Colonic mucosa (tissue), 4 donors: ENCODE measurements around the gene YPEL3. TPM values are rescaled to one million over a fixed set of nuclear protein-coding genes. Genes with fewer than 3 reads are reported as not detected.
"Not testable (repeated sequence)": the region's sequence is repeated elsewhere in the genome, so short reads cannot be mapped to it uniquely, and the experiment has no call there.

Experiments
- DNase-seq: peaks from one replicate; pipeline ENCODE4 v3.0.0-alpha.2; 2020
- H3K27ac ChIP-seq: fragments of 200-600 bp; one replicate; pipeline ENCODE4 v1.8.0; 2021
- H3K27me3 ChIP-seq: fragments of 200-600 bp; one replicate; pipeline ENCODE4 v1.8.0; 2021
- H3K36me3 ChIP-seq: fragments of 200-600 bp; one replicate; pipeline ENCODE4 v1.8.0; 2021
- H3K4me1 ChIP-seq: fragments of 200-600 bp; one replicate; pipeline ENCODE4 v1.8.0; 2021; ENCODE audit warnings: mild to moderate bottlenecking
- H3K4me3 ChIP-seq: fragments of 200-600 bp; one replicate; pipeline ENCODE4 v1.8.0; 2021
- H3K9ac ChIP-seq, 2 donors: one replicate each; pipeline ENCODE4 v1.7.0; 2013; ENCODE audit warnings: control low read depth in 2 of 2, low read depth in 2 of 2, low read length in 2 of 2
- H3K9me3 ChIP-seq: fragments of 200-600 bp; one replicate; pipeline ENCODE4 v1.8.0; 2021
- intact Hi-C: fragments of 100-400 bp; cut with DNase I; formaldehyde crosslinking; loops from one replicate; pipeline ENCODE4 v1.14.1; 2022
- total RNA-seq, 2 donors: library from RNA; stranded (reverse); fragmentation: NEBNext Ultra II Directional in 1 of 2; extraction: Animal tissue kit (Norgen Biotek cat#: 25700) in 1 of 2; gene quantifications; one replicate each; pipeline ENCODE4 v1.2.1, GENCODE V29; 2021
- TF ChIP-seq, protein P1 (sequence below): fragments of 200-600 bp; IDR thresholded peaks from one replicate; pipeline ENCODE4 v1.8.0; 2022; ENCODE audit warnings: antibody characterized with exemption, mild to moderate bottlenecking
- donor health status: healthy.
- donor health status: DM: no; HTN: no; CAD: no.
- donor health status: DM: no; HTN: no; CAD: no.

The YPEL3 gene
- total RNA-seq, 2 donors from 2014 or later, result 15.5 to 39.2 TPM

DNA sequence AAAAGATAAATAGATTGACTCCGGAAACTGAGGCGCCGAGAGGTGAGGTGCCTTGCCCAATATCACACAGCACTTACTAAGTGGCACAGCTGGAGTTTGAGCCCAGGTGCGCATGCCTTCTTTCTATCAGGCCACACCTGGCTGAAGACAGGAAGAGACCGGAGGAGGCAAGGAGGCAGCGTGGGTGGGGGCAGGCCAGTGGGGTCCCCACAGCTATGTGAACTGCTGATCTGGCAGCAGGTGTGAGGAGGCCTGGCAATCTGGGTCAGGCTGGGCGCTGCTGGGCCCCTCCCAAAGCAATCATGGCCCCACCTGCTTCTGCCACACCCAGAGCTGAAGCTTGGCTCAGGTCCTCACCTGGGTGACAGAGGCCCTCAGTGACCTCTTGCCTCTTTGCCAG lies 19.2 kb upstream of the YPEL3 start:
- Histone ChIP-seq H3K4me1 (peaks cover 28% of the 10 kb centered on the region), H3K9me3 (no peaks in the 10 kb centered on the region), H3K27me3 (no peaks in the 10 kb centered on the region), H3K9ac (peak overlapping the region in 1 of 2 donors; percentile 48), H3K27ac (peak overlapping the region; percentile 79), H3K4me3 (no peak overlapping the region), H3K36me3 (peaks cover 7% of the 10 kb centered on the region)
- DNase-seq, result peak; percentile 90
- intact Hi-C loops, result no loop called here
- TF ChIP-seq, protein P1, sequence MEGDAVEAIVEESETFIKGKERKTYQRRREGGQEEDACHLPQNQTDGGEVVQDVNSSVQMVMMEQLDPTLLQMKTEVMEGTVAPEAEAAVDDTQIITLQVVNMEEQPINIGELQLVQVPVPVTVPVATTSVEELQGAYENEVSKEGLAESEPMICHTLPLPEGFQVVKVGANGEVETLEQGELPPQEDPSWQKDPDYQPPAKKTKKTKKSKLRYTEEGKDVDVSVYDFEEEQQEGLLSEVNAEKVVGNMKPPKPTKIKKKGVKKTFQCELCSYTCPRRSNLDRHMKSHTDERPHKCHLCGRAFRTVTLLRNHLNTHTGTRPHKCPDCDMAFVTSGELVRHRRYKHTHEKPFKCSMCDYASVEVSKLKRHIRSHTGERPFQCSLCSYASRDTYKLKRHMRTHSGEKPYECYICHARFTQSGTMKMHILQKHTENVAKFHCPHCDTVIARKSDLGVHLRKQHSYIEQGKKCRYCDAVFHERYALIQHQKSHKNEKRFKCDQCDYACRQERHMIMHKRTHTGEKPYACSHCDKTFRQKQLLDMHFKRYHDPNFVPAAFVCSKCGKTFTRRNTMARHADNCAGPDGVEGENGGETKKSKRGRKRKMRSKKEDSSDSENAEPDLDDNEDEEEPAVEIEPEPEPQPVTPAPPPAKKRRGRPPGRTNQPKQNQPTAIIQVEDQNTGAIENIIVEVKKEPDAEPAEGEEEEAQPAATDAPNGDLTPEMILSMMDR, result no peak

DNA sequence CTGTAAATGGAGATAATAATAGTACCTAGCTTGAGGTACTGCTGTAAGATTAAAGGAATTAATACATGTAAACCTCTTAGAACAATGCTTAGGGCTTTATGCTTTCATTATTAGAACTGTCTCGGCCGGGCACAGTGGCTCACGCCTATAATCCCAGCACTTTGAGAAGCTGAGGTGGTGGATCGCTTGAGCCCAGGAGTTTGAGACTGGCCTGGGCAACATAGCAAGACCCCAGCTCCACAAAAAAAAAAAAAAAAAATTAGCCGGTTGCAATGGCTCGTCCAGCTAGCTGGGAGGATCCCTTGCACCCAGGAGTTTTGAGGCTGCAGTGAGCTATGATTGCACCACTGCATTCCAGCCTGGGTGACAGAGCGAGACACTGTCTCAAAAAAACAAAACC lies 18.8 kb upstream of the YPEL3 start:
- H3K27ac ChIP-seq, result peak overlapping the region; percentile 79
- not testable (repeated sequence) for H3K27me3 ChIP-seq

DNA sequence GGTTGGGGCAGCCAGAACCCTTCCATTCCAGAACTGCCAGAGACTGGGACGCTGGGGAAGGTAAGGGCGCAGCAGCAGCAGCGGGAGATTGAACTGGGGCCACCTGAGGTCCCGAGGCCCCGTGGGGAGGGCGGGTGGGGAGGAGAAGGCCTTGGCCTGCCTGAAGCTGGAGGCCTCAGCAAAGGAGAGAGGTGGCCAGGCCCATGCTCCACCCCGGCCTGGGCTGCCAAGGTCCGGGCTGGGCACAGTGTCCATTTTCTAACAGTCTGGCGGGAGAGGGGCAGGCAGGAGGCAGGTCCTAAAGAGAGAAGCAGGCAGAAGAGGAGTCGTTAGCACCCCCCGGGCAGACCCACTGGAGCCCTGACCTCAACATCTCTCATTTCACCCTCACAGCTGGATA lies 18.4 kb upstream of the YPEL3 start:
- no peak overlapping the region for H3K4me3 ChIP-seq
- peak; percentile 32 for DNase-seq
- H3K9ac ChIP-seq, result peak overlapping the region in 1 of 2 donors; percentile 78
- no peaks in the 10 kb centered on the region for H3K9me3 ChIP-seq
- intact Hi-C loops, result no loop called here
- H3K27ac ChIP-seq, result peak overlapping the region; percentile 79
- peaks cover 28% of the 10 kb centered on the region for H3K4me1 ChIP-seq
- H3K36me3 ChIP-seq, result peaks cover 7% of the 10 kb centered on the region
- TF ChIP-seq, protein P1, result no peak
- no peaks in the 10 kb centered on the region for H3K27me3 ChIP-seq

More for the DNA sequence above, 18.8 kb upstream of the YPEL3 start:
- Histone ChIP-seq H3K4me1 (peaks cover 28% of the 10 kb centered on the region), H3K9ac (peak overlapping the region; percentile 18 to 48)
- DNase-seq, H3K4me3 ChIP-seq, intact Hi-C loops, H3K36me3 ChIP-seq, H3K9me3 ChIP-seq: not testable (repeated sequence)

DNA sequence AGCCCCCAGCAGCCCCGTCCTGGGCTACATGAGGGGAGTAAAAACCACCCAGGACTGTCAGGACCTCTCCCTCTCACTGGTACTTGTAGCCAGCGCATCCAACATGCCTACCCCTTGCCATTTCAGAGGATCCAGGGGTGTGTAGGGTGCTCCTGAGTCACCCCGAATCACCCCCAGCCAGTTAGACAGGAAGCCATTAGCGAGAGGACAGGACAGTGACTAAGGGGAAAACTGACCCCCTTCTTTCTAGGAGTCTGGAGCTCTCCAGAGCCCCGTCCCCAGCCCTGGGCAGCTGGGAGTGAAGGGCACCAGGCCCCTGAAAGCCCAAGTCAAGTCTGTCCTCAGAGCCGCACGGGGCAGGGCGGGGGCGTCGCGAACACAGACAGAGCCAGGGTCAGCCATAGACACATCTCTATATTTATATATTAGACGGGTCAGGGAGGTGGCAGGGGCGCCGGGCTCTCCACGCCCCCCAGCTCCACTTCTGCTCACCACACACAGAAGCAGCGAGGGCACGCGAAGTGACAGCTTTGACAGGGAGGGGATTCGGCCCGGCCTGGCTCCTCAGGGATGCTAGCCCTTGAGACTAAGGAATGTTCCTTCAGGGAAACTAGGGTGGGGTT lies 17.8 kb upstream of the YPEL3 start:
- peaks cover 7% of the 10 kb centered on the region for H3K36me3 ChIP-seq
- H3K9ac ChIP-seq, result peak overlapping the region; percentile 1 to 78
- H3K27me3 ChIP-seq, result no peaks in the 10 kb centered on the region
- peaks cover 28% of the 10 kb centered on the region for H3K4me1 ChIP-seq
- H3K4me3 ChIP-seq, result no peak overlapping the region
- TF ChIP-seq, protein P1, result no peak
- peak overlapping the region; percentile 79 for H3K27ac ChIP-seq
- intact Hi-C loops, result no loop called here
- no peaks in the 10 kb centered on the region for H3K9me3 ChIP-seq
- DNase-seq, result peak; percentile 24

DNA sequence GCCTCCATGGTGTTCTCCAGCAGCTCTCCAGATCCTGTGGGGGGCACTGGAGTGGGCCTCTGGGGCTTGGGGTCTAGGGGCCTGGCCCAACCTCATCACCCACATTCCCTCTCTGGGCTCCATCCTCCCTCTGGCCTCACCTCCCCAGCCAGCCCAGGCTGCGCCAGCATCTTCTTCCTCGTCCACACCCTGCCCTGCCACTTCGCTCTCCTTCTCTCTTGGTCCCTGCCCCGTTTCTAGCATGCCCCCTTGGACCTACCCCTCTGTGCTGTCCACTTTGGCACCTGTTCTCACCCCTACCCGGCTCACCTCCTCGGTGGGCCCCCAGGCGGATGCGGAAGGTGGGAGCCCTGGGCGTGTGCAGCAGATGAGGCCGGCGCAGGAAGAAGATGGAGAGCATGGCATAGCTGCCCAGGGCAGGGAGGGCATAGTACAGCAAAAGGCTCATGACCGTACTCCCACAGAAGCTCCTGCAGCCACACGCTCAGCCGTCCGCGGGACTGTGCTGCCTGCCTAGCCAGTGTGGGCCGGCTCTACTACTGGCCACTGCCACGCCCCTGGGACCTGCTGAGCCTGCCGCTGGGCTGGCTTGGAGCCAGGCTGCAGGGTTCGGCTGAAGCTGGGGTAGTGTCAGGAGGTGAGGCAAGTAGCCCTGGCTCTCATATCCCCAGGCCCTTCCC lies 17.2 kb upstream of the YPEL3 start, which contains the start of gene GDPD3:
Gene GDPD3, minus strand, starts transcription at position 507 of the 680 bp plus-strand sequence. Its CDS starts 59 bp downstream, at position 448.
- Histone ChIP-seq H3K4me3 (no peak within 1 kb of the TSS), H3K36me3 (peaks cover 7% of the 10 kb centered on the region), H3K27ac (peak within 1 kb of the TSS; percentile 79), H3K9me3 (no peaks in the 10 kb centered on the region), H3K9ac (peak within 1 kb of the TSS; percentile 1 to 78), H3K27me3 (no peaks in the 10 kb centered on the region), H3K4me1 (peaks cover 25% of the 10 kb centered on the region)
- DNase-seq, result peak; percentile 90
- intact Hi-C loops, result no loop called here
- TF ChIP-seq, protein P1, result no peak
